Memory B cell (primary cell): Measurements from ENCODE around the gene TRIM39.

Experiments used
- ATAC-seq: fragments of 150-1000 bp; cut with Tn5 transposase; 2 replicates; pipeline ENCODE4 v1.10.0; 2021; ENCODE audit warnings: low read depth, mild to moderate bottlenecking, moderate library complexity
- DNase-seq, 2 donors: peaks; one replicate each; pipeline ENCODE4 v3.0.0; 2022; ENCODE audit warnings: low spot score in 2 of 2
- H3K27ac Mint-ChIP-seq: one replicate; pipeline ENCODE4 v1.8.0; 2022; ENCODE audit warnings: mild to moderate bottlenecking, moderate library complexity, mixed read lengths
- H3K27me3 Mint-ChIP-seq: one replicate; pipeline ENCODE4 v1.8.0; 2022; ENCODE audit warnings: mixed read lengths
- H3K36me3 Mint-ChIP-seq: one replicate; pipeline ENCODE4 v1.8.0; 2022; ENCODE audit warnings: mild to moderate bottlenecking, mixed read lengths
- H3K4me1 Mint-ChIP-seq: one replicate; pipeline ENCODE4 v1.8.0; 2022; ENCODE audit warnings: mixed read lengths
- H3K4me3 Mint-ChIP-seq: one replicate; pipeline ENCODE4 v1.8.0; 2022; ENCODE audit warnings: mild to moderate bottlenecking, moderate library complexity, mixed read lengths
- H3K9me3 Mint-ChIP-seq: one replicate; pipeline ENCODE4 v1.8.0; 2022; ENCODE audit warnings: mixed read lengths

The TRIM39 gene

DNA sequence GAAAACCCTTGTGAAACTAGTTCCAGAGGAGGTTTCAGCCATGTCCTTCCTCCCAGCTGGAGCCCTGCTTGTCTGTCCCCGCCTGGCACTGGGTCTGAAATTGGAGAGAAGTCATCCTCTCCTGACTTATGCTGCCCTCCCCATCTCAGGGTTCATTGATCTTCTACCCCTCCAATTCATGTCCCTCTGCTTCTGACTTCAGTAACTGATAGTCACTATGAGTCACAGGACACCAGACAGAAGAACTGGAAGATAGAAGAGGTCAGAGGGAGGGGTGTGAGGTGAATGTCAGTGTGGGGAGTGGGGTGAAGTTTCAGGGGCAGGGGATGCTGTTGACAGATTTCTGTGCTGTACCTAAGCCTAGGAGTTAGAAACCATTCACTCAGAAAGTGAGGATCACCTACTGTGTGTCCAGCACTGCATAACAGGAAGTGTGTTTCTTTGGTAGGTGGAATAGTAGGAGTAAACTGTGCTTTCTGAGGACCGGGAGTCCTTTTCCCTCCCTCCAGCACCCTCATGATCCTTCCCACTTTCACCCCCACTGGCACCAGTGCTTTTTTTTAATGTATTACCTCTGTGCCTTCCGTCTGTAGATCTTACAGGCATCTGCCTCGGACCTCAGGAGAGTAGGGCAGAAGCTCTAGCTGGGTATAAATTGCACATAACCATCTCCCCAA is 17.6 kb downstream of the TRIM39 start:
- Mint-ChIP-seq H3K4me3 (peak overlapping the region; percentile 90), H3K4me1 (peaks cover 19% of the 10 kb centered on the region), H3K27ac (peak overlapping the region; percentile 82), H3K9me3 (no peaks in the 10 kb centered on the region), H3K36me3 (peaks cover 22% of the 10 kb centered on the region), H3K27me3 (no peaks in the 10 kb centered on the region)
- ATAC-seq (no peak), DNase-seq (no peak)

DNA sequence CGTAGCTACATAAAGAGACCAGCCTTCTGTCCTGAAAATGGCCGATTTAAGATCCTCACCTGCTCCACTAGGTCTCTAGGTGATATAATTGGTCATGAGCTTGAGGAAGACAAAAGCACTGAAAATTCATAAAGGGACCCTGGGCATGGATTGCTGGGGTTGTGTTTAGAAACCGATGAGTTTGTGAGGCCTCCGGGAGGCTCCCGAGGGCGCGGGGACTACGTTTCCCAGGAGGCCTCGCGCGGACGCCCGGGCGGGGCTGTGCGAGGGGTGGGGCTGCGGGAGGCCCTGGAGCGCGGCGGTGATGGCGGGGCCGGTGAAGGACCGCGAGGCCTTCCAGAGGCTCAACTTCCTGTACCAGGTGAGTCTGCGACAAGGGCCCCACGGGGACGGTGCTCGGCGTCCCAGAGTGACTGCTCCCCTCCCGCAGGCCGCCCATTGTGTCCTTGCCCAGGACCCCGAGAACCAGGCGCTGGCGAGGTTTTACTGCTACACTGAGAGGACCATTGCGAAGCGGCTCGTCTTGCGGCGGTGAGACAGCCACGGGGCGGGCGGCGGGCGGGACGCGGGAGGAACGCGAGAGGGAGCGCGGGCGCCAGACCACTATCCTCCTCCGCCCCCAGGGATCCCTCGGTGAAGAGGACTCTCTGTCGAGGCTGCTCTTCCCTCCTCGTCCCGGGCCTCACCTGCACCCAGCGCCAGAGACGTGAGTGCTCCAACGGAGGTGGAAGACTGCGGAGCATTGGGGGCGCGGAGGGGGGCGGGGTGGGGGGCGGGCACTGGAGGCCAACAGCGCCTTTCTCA is 18.3 kb downstream of the TRIM39 start, which contains the start of gene RPP21:
Gene RPP21, plus strand, starts transcription at position 289 of the 804 bp plus-strand sequence. Its CDS starts 16 bp downstream, at position 305.
- ATAC-seq = peak; percentile 97
- peak; percentile 80 to 85 for DNase-seq
- peak within 1 kb of the TSS; percentile 82 for H3K27ac Mint-ChIP-seq
- H3K9me3 Mint-ChIP-seq = no peaks in the 10 kb centered on the region
- H3K36me3 Mint-ChIP-seq = peaks cover 16% of the 10 kb centered on the region
- peak within 1 kb of the TSS; percentile 90 for H3K4me3 Mint-ChIP-seq
- H3K4me1 Mint-ChIP-seq = peaks cover 25% of the 10 kb centered on the region
- H3K27me3 Mint-ChIP-seq = no peaks in the 10 kb centered on the region

DNA sequence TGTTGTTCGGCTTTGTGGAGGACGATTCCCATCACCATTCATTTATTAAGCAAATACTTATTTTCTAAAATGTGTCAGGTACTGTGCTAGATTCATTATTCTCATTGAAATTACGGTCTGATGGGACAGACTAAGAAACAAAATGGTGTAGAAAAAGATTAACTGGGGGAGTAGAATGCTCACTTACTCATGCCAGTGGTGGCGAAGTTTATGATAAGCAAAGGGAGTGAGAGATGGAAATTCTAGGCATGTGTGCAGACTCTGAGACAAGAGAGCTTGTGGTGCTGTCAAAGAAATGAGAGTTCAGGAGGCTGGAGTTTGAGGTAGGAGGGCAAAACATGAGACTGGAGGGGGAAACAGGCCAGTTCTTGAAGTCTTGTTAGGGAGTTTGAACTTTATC is 19.1 kb downstream of the TRIM39 start:
- H3K4me3 Mint-ChIP-seq = peak overlapping the region; percentile 90
- no peaks in the 10 kb centered on the region for H3K9me3 Mint-ChIP-seq
- DNase-seq (no peak), ATAC-seq (no peak)
- H3K36me3 Mint-ChIP-seq = peaks cover 10% of the 10 kb centered on the region
- peaks cover 30% of the 10 kb centered on the region for H3K4me1 Mint-ChIP-seq
- no peaks in the 10 kb centered on the region for H3K27me3 Mint-ChIP-seq
- peak overlapping the region; percentile 82 for H3K27ac Mint-ChIP-seq

DNA sequence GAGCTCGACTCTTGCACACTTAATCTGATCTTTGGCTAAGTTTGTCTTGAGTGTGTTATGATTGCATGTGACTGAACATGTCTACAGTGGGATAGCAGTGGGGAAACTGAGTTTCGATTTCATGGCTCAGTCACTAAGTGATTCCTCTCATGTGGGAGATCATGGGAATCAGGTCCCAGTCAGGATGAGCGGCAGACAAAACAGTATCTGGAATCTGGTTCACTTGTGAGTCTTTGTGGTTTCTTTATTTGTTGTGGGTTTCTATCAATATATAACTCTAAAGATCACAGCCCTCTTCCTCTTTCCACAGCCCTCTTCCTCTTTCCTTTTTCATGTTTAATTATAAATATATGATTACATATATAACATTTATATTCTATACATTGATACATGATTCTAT is 22.2 kb downstream of the TRIM39 start:
- H3K27ac Mint-ChIP-seq = no peak overlapping the region
- peaks cover 33% of the 10 kb centered on the region for H3K4me1 Mint-ChIP-seq
- DNase-seq (no peak), ATAC-seq (no peak)
- peaks cover 2% of the 10 kb centered on the region for H3K27me3 Mint-ChIP-seq
- peaks cover 8% of the 10 kb centered on the region for H3K36me3 Mint-ChIP-seq
- H3K4me3 Mint-ChIP-seq = peak overlapping the region; percentile 28
- H3K9me3 Mint-ChIP-seq = no peaks in the 10 kb centered on the region

DNA sequence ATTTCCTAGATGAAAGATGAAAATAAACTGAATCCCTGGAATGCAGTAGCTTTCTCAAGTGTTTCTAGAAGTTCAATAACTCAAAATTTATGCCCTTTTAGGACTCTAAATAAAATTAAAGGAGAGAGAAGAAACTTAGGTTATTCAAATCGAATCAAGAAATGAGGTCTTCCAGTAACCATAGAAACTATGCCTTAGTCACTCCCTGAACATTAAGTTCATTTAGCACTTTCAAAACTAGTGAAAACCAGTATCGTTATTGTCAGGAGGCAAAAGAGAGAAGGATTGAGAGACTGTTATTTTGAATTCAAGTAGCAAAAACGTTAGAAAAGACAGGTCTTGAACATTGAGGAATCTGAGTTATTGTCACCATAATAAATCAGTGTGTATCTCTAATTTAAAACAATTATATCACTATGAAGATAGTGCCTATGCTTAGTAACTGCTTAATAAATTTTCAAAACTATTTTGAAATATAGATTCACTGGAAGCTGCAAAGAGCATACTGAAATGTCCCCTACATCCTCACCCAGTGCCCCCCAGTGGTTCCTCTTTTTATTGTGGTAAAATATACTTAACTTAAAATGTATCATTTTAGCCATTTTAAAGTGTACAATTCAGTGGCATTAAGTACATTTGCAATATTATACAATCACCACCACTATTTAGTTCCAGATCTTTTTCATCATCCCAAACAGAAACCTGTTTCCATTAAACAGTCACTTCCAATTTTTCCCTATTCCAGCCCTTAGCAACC is 22.9 kb downstream of the TRIM39 start:
- H3K27ac Mint-ChIP-seq = no peak overlapping the region
- peaks cover 2% of the 10 kb centered on the region for H3K27me3 Mint-ChIP-seq
- H3K4me3 Mint-ChIP-seq = no peak overlapping the region
- DNase-seq (no peak), ATAC-seq (no peak)
- H3K9me3 Mint-ChIP-seq = no peaks in the 10 kb centered on the region
- peaks cover 32% of the 10 kb centered on the region for H3K4me1 Mint-ChIP-seq
- peaks cover 8% of the 10 kb centered on the region for H3K36me3 Mint-ChIP-seq

DNA sequence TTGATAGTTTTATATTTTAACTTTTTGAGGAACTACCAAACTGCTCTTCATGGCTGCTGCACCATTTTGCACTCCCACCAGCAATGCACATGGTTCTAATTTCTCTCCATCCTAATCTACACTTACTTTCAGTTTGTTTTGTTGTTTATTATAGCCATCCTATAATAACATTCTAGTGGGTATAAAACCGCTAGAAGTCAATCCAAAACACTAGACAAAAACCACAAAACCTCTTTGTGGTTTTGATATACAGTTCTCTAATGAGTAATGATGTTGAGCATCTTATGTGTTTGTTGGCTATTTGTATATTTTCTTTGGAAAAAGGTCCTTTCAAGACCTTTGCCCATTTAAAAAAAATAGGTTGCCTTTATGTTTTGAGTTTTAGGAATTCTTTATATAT is 23.8 kb downstream of the TRIM39 start:
- ATAC-seq = no peak
- Mint-ChIP-seq H3K4me1 (peaks cover 29% of the 10 kb centered on the region), H3K27me3 (peaks cover 3% of the 10 kb centered on the region), H3K9me3 (no peaks in the 10 kb centered on the region), H3K4me3 (no peak overlapping the region), H3K27ac (no peak overlapping the region), H3K36me3 (peaks cover 8% of the 10 kb centered on the region)
- DNase-seq = no peak

DNA sequence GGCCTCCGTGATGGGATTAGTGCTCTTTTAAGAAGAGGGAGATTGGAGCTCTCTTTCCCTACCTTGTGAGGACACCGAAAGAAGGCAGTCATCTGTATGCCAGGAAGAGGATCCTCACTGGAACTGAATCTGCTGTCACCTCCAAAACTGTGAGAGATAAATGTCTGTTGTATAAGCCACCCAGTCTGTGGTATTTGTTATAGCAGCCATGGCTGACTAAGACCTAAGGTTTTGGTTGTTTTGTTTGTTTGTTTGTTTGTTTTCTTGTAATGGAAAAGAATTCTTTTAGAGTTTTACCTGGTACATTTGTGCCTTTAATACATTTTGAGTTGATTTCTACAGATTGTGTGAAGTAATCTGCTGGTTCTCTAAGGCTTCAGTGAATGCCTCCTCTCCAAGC is 25.8 kb downstream of the TRIM39 start:
- no peak overlapping the region for H3K4me3 Mint-ChIP-seq
- peaks cover 3% of the 10 kb centered on the region for H3K27me3 Mint-ChIP-seq
- DNase-seq = no peak
- no peaks in the 10 kb centered on the region for H3K9me3 Mint-ChIP-seq
- no peak for ATAC-seq
- H3K36me3 Mint-ChIP-seq = no peaks in the 10 kb centered on the region
- peaks cover 23% of the 10 kb centered on the region for H3K4me1 Mint-ChIP-seq
- no peak overlapping the region for H3K27ac Mint-ChIP-seq

DNA sequence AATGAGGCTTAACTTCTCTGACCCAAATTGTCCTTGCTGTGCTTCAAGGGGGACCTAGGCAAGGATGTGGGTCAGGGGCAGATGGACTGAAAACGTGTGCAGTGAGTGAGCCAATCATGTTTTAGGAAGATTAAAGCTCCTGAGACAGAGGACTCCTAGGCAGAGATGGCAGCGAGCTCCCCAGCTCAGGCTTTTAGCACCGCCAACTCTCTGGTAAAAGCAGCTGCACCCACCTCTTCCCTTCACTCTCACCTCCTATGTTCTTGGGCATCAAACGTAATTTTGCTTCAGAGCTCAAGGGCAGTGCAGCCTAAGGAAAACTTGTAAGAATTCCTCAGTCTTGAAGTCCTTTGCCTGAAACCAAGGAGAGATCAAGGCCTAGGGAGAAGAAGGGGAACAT is 28.6 kb downstream of the TRIM39 start:
- DNase-seq (no peak), ATAC-seq (no peak)
- Mint-ChIP-seq H3K27me3 (peaks cover 15% of the 10 kb centered on the region), H3K27ac (no peak overlapping the region), H3K4me3 (no peak overlapping the region), H3K36me3 (no peaks in the 10 kb centered on the region), H3K4me1 (peaks cover 11% of the 10 kb centered on the region), H3K9me3 (no peaks in the 10 kb centered on the region)

DNA sequence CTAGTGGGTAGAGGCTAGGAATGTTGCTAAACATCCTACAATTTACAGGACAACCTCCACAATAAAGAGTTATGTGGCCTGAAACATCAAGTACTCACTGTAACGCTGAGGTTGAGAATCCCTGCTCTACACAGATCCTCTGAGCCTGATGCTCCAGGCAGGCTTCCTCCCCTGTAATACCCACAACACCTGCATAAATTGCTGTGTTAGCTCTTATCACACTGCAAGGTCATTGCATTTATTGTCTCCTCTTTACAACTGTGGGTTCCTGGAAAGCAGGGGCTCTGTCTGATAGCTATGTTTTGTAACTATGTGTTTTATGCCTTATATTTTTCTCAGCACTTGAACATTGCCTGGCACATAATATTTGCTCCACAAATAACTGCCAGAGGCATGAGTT is 29.8 kb downstream of the TRIM39 start:
- H3K4me1 Mint-ChIP-seq = peaks cover 6% of the 10 kb centered on the region
- H3K36me3 Mint-ChIP-seq = no peaks in the 10 kb centered on the region
- H3K27ac Mint-ChIP-seq = no peak overlapping the region
- no peaks in the 10 kb centered on the region for H3K9me3 Mint-ChIP-seq
- no peak overlapping the region for H3K4me3 Mint-ChIP-seq
- ATAC-seq (no peak), DNase-seq (no peak)
- peaks cover 21% of the 10 kb centered on the region for H3K27me3 Mint-ChIP-seq

DNA sequence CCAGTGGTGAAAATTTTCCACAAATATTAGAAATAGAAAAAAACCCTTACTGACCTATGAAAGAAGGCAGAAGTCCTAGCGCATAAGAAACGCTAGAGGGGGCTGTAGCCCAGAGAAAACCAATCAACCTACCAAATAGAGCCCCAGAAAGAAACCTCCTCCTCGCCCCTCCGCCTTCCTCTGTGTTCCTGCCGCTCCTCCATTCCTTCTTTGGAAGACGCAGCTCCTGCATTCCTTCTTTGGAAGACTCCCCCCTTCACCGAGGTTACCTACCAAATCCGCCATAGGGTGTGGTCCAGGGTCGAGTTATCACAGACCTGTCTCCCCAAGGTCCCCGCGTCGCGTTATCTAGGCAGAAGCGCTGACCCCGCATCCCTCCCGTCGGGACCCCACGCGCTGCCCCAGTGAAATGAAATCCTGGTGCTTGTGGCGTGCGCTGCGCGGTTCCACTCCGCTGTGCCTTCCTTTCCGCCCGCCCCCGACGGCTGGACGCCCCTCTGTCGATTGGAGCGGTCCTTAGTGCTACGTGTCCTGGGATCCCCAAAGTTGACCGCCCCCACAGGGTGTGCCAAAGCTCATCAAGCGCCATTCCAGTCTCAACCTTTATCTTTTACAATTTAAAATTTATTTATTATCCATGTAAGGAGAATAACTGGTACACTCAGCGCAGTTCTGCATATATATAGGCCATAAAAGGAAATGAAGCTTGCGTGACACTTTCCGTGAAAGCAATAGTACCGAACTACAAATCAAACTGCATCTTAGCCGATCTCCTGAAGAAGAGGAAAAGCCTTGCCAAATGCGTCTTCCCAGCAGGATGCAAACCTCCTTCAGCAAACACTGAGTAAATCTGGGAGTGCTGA is 31.2 kb downstream of the TRIM39 start:
- Mint-ChIP-seq H3K4me3 (peak overlapping the region; percentile 88), H3K27ac (no peak overlapping the region)

DNA sequence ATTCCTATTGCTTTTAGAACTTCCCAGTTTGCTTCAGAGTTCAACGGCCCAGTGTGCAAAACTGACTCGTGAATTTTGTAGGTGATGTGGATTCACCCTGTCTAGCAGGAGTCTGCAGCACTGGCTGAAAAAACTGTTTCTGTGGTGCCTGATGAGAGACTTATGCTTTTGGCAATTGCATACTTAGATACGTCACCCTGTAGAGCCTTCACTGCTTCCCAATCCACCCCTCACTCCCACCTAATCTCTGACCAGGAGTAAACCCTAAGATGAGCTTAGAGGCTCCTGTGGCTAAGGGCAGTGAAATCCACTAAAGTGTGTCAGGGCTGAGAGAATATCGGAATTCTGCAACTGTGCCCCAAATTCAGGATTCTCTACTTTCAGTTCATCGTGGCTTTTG is 32.5 kb downstream of the TRIM39 start:
- Mint-ChIP-seq H3K27ac (no peak overlapping the region), H3K4me3 (no peak overlapping the region), H3K36me3 (no peaks in the 10 kb centered on the region), H3K4me1 (peaks cover 6% of the 10 kb centered on the region), H3K27me3 (peaks cover 21% of the 10 kb centered on the region), H3K9me3 (peaks cover 2% of the 10 kb centered on the region)
- DNase-seq (no peak), ATAC-seq (no peak)

More for the DNA sequence above, 31.2 kb downstream of the TRIM39 start:
- peak; percentile 41 to 46 for DNase-seq
- ATAC-seq = peak; percentile 89
- peaks cover 23% of the 10 kb centered on the region for H3K27me3 Mint-ChIP-seq
- H3K36me3 Mint-ChIP-seq = no peaks in the 10 kb centered on the region
- H3K4me1 Mint-ChIP-seq = peaks cover 6% of the 10 kb centered on the region
- H3K9me3 Mint-ChIP-seq = peaks cover 2% of the 10 kb centered on the region

DNA sequence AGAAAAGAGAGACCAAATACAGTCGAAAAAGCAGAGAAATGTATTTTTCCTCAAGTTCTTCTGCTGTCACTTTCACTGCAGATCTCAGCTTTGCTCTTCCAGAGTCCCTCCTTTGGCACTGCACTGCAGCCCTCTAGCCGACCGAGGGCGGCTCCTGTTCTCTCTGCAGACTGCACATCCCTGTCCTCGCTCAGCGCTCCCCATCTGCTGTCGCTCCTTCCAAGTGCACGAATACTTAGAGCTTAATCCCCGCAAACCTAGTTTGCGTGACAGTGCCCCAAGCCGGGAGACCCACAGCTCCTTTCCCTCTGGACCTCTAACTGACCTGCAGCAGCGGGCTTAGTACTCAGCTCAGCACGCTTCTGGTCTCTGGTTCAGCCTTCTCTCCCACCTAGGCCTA is 33.4 kb downstream of the TRIM39 start:
- DNase-seq (no peak), ATAC-seq (no peak)
- Mint-ChIP-seq H3K4me1 (peaks cover 6% of the 10 kb centered on the region), H3K27ac (no peak overlapping the region), H3K4me3 (no peak overlapping the region), H3K36me3 (no peaks in the 10 kb centered on the region), H3K9me3 (peaks cover 2% of the 10 kb centered on the region), H3K27me3 (peaks cover 21% of the 10 kb centered on the region)

DNA sequence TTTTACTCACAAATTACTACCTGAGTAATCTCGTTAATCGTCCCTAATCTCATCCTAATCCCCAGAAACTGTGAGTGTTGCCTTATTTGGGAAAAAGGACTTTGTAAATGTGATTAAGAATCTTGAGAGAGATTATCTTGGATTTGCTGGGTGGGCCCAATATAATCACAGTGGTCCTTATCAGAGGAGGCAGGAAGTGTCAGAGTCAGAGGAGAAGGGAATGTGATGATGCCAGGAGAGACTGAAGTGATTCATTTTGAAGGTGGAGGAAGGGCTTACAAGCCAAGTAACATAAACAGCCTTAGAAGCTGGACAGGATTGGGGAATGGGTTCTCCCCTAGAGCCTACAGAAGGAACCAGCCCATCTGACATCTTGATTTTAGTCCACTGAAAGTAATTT is 34.9 kb downstream of the TRIM39 start:
- H3K36me3 Mint-ChIP-seq = no peaks in the 10 kb centered on the region
- ATAC-seq (no peak), DNase-seq (no peak)
- no peak overlapping the region for H3K4me3 Mint-ChIP-seq
- no peak overlapping the region for H3K27ac Mint-ChIP-seq
- peaks cover 31% of the 10 kb centered on the region for H3K27me3 Mint-ChIP-seq
- H3K4me1 Mint-ChIP-seq = peaks cover 6% of the 10 kb centered on the region
- H3K9me3 Mint-ChIP-seq = peaks cover 2% of the 10 kb centered on the region
